Breast epithelium (tissue), 4 donors: Measurements from ENCODE around the gene SENP8. TPM values are rescaled to one million over a fixed set of nuclear protein-coding genes. Genes with fewer than 3 reads are reported as not detected.

ENCODE experiments used
- DNase-seq, 2 donors: peaks; one replicate each; pipeline ENCODE4 v3.0.0-alpha.2; 2019; ENCODE audit warnings: low spot score in 2 of 2
- H3K27ac ChIP-seq, 2 donors: fragments of 200-600 bp; sonication (generic) in 1 of 2; one replicate each; pipeline ENCODE4 v1.5.1; 2016 to 2019; ENCODE audit warnings: mild to moderate bottlenecking in 1 of 2
- H3K27me3 ChIP-seq, 2 donors: fragments of 200-600 bp; sonication (generic) in 1 of 2; one replicate each; pipeline versions ENCODE4 v1.5.1 to v1.6.0; 2017 to 2019; ENCODE audit warnings: control low read depth in 1 of 2, mild to moderate bottlenecking in 1 of 2
- H3K36me3 ChIP-seq: fragments of 200-600 bp; one replicate; pipeline ENCODE4 v1.5.1; 2019
- H3K4me1 ChIP-seq, 2 donors: fragments of 200-600 bp; sonication (generic); one replicate each; pipeline ENCODE4 v1.5.1; 2016 to 2019; ENCODE audit warnings: control low read depth in 1 of 2
- H3K4me3 ChIP-seq, 3 donors: fragments of 200-600 bp; sonication (generic); 1 replicate in 2 of 3; 2 replicates in 1 of 3; pipeline ENCODE4 v1.5.1; 2016 to 2019; ENCODE audit warnings: mild to moderate bottlenecking in 3 of 3, moderate library complexity in 2 of 3
- H3K9me3 ChIP-seq, 2 donors: fragments of 200-600 bp; sonication (generic) in 1 of 2; one replicate each; pipeline ENCODE4 v1.5.1; 2016 to 2019; ENCODE audit warnings: control low read depth in 1 of 2
- POLR2A ChIP-seq: fragments of 450-650 bp; IDR thresholded peaks from one replicate; pipeline ENCODE4 v1.6.1; 2016; ENCODE audit warnings: antibody characterized with exemption, mild to moderate bottlenecking, moderate library complexity
- POLR2AphosphoS5 ChIP-seq, 3 donors: sonication (generic); formaldehyde crosslinking; IDR thresholded peaks; one replicate each; pipeline ENCODE4 v1.6.1; 2017; ENCODE audit warnings: antibody characterized with exemption in 3 of 3
- intact Hi-C: fragments of 100-400 bp; cut with DNase I; formaldehyde crosslinking; loops from one replicate; pipeline ENCODE4 v1.15.1; 2023; ENCODE audit warnings: low total_unique reads
- total RNA-seq, 3 donors: library from RNA; depleted of rRNA; stranded (reverse); fragments of >200 nt; gene quantifications; one replicate each; pipeline ENCODE4 v1.1.0, GENCODE V29; 2016
- TF ChIP-seq, protein P1 (sequence below), 3 donors: fragments of 450-650 bp; IDR thresholded peaks; one replicate each; pipeline ENCODE4 v1.5.1; 2016 to 2017; ENCODE audit warnings: antibody characterized with exemption in 3 of 3, mild to moderate bottlenecking in 3 of 3, moderate library complexity in 3 of 3

SENP8 gene
- total RNA-seq, 3 donors from 2014 or later, result 1.6 to 4.4 (median 2.0) TPM

DNA sequence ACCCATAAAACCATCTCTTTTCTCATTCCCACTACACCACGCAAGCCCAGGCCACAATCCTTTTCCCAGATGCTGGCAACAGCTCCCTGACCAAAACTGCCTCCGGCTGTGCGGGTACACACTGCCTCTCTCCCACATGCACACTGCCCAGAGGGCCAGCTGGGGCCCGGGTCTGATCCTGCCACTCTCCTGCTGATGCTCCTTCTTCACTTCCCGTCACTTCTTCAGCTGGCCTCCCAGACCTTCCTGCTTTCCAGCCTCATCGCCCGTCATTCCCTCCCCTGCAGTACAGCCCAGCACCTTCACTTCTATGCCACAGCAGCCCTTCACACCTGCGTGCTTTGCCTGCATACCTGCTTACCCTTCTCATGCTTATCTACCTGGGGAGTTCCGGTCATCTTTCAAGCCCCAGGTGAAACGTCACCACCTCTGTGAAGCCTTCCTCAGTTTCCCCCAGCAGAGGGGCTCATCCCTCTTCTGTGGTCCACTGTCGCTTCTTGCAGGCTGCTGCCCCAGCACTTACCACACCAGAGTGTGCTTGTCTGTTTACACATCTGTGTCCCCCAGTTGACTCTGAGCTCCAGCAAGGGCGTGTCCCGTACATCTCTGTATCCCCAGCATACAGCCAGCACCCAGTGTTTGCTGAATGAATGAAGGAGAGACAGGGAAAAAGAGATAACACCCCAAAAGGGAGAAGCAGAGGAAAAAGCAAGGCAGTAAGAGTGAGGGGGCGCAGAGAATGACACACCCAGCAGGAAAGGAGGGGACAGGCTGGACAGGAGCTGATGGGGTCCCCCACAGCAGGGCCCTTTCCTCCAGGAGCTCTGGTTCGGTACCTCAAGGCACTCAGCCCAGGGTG is 57.2 kb downstream of the SENP8 start:
- Histone ChIP-seq H3K4me3 (peak overlapping the region in 1 of 3 donors; percentile 15), H3K36me3 (no peaks in the 10 kb centered on the region), H3K27ac (peak overlapping the region; percentile 83 to 85), H3K9me3 (no peaks in the 10 kb centered on the region), H3K27me3 (no peaks in the 10 kb centered on the region), H3K4me1 (peaks cover 3 to 35% of the 10 kb centered on the region in 2 donors)
- TF ChIP-seq POLR2AphosphoS5 (IDR thresholded peaks at IDR 0.05) (no peak), POLR2A (no peak)
- TF ChIP-seq, protein P1, sequence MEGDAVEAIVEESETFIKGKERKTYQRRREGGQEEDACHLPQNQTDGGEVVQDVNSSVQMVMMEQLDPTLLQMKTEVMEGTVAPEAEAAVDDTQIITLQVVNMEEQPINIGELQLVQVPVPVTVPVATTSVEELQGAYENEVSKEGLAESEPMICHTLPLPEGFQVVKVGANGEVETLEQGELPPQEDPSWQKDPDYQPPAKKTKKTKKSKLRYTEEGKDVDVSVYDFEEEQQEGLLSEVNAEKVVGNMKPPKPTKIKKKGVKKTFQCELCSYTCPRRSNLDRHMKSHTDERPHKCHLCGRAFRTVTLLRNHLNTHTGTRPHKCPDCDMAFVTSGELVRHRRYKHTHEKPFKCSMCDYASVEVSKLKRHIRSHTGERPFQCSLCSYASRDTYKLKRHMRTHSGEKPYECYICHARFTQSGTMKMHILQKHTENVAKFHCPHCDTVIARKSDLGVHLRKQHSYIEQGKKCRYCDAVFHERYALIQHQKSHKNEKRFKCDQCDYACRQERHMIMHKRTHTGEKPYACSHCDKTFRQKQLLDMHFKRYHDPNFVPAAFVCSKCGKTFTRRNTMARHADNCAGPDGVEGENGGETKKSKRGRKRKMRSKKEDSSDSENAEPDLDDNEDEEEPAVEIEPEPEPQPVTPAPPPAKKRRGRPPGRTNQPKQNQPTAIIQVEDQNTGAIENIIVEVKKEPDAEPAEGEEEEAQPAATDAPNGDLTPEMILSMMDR (IDR thresholded peaks at IDR 0.05), result no peak
- DNase-seq, result no peak
- intact Hi-C loops, result no loop called here

DNA sequence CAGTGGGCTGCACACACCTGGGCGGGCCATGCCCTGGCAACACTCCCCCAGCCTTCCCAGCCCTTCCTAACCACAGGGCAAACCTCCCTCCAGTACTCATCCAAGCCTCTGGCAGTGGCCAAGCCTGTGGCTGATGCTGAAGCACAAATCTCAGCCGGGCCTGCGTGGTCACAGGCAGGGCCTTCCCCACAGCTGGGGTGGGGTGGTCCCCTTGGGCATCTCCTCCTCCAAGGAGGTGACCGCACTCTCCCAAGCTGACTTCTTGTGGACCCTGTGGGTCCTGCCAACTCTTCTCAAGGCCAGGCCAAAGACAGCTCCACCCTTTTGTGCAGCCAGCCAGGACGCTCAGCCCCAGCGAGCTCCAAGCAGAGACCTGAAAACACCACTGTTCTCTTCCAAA is 58.0 kb downstream of the SENP8 start:
- no peaks in the 10 kb centered on the region for H3K9me3 ChIP-seq
- no peaks in the 10 kb centered on the region for H3K27me3 ChIP-seq
- peaks cover 3 to 35% of the 10 kb centered on the region in 2 donors for H3K4me1 ChIP-seq
- intact Hi-C loops, result no loop called here
- DNase-seq, result peak in 1 of 2 donors; percentile 56
- H3K27ac ChIP-seq, result peak overlapping the region; percentile 83 to 85
- H3K4me3 ChIP-seq, result peak overlapping the region in 1 of 3 donors; percentile 15
- TF ChIP-seq POLR2A, result no peak
- TF ChIP-seq, protein P1 (IDR thresholded peaks at IDR 0.05), result no peak
- no peak for TF ChIP-seq POLR2AphosphoS5 (IDR thresholded peaks at IDR 0.05)
- H3K36me3 ChIP-seq, result no peaks in the 10 kb centered on the region

DNA sequence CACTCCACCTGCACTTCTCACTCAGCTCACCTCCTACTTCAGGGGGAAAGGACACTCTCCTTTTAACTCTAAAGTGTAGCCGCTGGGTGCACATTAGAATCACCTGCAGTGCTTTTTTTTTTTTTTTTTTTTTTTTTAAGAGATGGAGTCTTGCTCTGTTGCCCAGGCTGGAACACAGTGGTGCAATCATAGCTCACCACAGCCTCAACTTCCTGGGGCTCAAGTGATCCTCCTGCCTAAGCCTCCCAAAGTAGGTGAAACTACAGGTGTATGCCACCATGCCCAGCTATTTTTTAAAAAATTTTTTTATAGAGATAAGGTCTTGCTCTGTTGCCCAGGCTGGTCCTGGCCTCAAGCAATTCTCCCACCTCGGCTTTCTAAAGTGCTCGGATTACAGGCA is 58.5 kb downstream of the SENP8 start:
- no peak for DNase-seq
- intact Hi-C loops, result no loop called here
- TF ChIP-seq POLR2A (no peak), POLR2AphosphoS5 (IDR thresholded peaks at IDR 0.05) (no peak)
- TF ChIP-seq, protein P1 (IDR thresholded peaks at IDR 0.05), result no peak
- Histone ChIP-seq H3K27me3 (no peaks in the 10 kb centered on the region), H3K4me3 (no peak overlapping the region), H3K36me3 (no peaks in the 10 kb centered on the region), H3K4me1 (peaks cover 3 to 37% of the 10 kb centered on the region in 2 donors), H3K27ac (peak overlapping the region; percentile 83 to 85), H3K9me3 (no peaks in the 10 kb centered on the region)

DNA sequence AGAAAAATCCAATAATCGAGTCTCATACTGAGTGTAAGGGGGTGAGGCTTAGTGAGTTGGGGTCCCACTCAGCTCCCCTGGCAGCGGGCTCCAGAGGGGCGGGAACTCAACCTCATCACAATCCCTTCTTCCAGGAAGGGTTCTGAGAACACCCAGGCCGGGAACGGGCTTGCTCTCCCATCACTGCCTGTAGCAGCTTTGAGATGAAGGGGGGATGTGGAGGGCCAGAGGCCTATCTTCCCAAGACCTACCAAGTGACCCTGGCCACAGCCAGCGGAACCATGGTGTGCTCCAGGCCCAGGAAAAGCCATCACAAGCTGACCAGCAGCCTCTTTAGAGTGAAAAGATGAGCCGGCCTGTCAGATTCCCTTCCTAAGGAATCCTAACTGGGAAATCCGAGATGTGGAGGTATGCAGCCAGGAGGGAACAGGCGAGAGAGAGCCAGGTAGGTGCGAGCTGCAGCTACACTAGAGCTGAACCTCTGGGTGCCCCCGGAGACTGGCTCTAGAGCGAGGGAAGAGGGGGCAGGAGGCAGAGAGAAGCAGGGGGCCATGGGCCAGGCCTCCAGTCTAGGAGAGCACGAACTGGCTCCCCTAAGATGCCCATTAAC is 60.9 kb downstream of the SENP8 start:
- Histone ChIP-seq H3K4me1 (peaks cover 3 to 39% of the 10 kb centered on the region in 2 donors), H3K9me3 (no peaks in the 10 kb centered on the region), H3K27me3 (no peaks in the 10 kb centered on the region), H3K27ac (peak overlapping the region; percentile 91 to 96), H3K36me3 (no peaks in the 10 kb centered on the region), H3K4me3 (no peak overlapping the region)
- DNase-seq, result peak in 1 of 2 donors; percentile 16
- no peak for TF ChIP-seq POLR2A
- TF ChIP-seq, protein P1 (IDR thresholded peaks at IDR 0.05), result no peak
- TF ChIP-seq POLR2AphosphoS5 (IDR thresholded peaks at IDR 0.05), result no peak
- intact Hi-C loops, result no loop called here
